Parathyroid adenoma (tissue), 2 donors: ENCODE measurements around the gene PCED1B.

ENCODE experiments used
- H2AFZ ChIP-seq: fragments of 300-600 bp; sonication (generic); one replicate; pipeline ENCODE4 v1.7.0; 2017; ENCODE audit warnings: antibody characterized with exemption, mild to moderate bottlenecking
- H3K27ac ChIP-seq: fragments of 300-600 bp; sonication (generic); one replicate; pipeline ENCODE4 v1.7.0; 2017
- H3K27me3 ChIP-seq: fragments of 300-600 bp; sonication (generic); one replicate; pipeline ENCODE4 v1.7.0; 2017; ENCODE audit warnings: low read length; ENCODE audit not compliant: control insufficient read depth, insufficient read depth
- H3K36me3 ChIP-seq: fragments of 300-600 bp; sonication (generic); one replicate; pipeline ENCODE4 v1.7.0; 2017; ENCODE audit warnings: low read length; ENCODE audit not compliant: control insufficient read depth, insufficient read depth
- H3K4me1 ChIP-seq: fragments of 300-600 bp; sonication (generic); one replicate; pipeline ENCODE4 v1.7.0; 2017; ENCODE audit warnings: control low read depth
- H3K4me2 ChIP-seq: fragments of 300-600 bp; sonication (generic); one replicate; pipeline ENCODE4 v1.7.0; 2017; ENCODE audit warnings: low read length
- H3K4me3 ChIP-seq: fragments of 300-600 bp; sonication (generic); one replicate; pipeline ENCODE4 v1.7.0; 2017; ENCODE audit warnings: low read depth, low read length
- H3K79me2 ChIP-seq: fragments of 300-600 bp; sonication (generic); one replicate; pipeline ENCODE4 v1.7.0; 2017; ENCODE audit warnings: control low read depth
- H3K9ac ChIP-seq: fragments of 300-600 bp; sonication (generic); one replicate; pipeline ENCODE4 v1.7.0; 2017; ENCODE audit warnings: mild to moderate bottlenecking
- H3K9me3 ChIP-seq: fragments of 300-600 bp; sonication (generic); one replicate; pipeline ENCODE4 v1.7.0; 2017; ENCODE audit warnings: low read length; ENCODE audit not compliant: control insufficient read depth
- TF ChIP-seq, protein P1 (sequence below): fragments of 300-600 bp; sonication (generic); IDR thresholded peaks from one replicate; pipeline ENCODE4 v1.7.0; 2017; ENCODE audit warnings: antibody characterized with exemption, mild to moderate bottlenecking
- donor health status: primary hyperparathyroidism.

Gene PCED1B

DNA sequence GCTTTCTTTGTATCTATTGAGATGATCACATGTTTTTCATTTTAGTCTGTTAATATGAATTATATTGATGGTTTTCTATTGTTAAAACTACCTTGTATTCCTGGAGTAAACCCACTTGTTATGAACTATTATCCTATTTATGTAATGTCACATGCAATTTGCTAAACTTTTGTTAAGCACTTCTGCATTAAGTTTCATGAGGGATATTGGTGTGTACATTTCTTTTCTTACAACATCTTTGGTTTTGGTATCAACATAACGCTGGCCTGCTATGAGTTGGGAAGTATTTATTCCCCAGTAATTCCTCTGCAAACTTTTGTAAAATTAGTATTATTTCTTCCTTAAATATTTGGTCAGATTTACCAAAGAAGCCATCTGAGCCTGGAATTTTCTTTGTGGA is 46.8 kb downstream of the PCED1B start:
- H3K9me3 ChIP-seq: no peaks in the 10 kb centered on the region
- H3K36me3 ChIP-seq: no peaks in the 10 kb centered on the region
- no peak overlapping the region for H3K4me3 ChIP-seq
- TF ChIP-seq, protein P1, sequence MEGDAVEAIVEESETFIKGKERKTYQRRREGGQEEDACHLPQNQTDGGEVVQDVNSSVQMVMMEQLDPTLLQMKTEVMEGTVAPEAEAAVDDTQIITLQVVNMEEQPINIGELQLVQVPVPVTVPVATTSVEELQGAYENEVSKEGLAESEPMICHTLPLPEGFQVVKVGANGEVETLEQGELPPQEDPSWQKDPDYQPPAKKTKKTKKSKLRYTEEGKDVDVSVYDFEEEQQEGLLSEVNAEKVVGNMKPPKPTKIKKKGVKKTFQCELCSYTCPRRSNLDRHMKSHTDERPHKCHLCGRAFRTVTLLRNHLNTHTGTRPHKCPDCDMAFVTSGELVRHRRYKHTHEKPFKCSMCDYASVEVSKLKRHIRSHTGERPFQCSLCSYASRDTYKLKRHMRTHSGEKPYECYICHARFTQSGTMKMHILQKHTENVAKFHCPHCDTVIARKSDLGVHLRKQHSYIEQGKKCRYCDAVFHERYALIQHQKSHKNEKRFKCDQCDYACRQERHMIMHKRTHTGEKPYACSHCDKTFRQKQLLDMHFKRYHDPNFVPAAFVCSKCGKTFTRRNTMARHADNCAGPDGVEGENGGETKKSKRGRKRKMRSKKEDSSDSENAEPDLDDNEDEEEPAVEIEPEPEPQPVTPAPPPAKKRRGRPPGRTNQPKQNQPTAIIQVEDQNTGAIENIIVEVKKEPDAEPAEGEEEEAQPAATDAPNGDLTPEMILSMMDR: no peak
- no peak overlapping the region for H3K27ac ChIP-seq
- H3K79me2 ChIP-seq: no peaks in the 10 kb centered on the region
- H3K27me3 ChIP-seq: no peaks in the 10 kb centered on the region
- H2AFZ ChIP-seq: no peak overlapping the region
- no peak overlapping the region for H3K9ac ChIP-seq
- H3K4me1 ChIP-seq: no peaks in the 10 kb centered on the region
- H3K4me2 ChIP-seq: no peak overlapping the region

DNA sequence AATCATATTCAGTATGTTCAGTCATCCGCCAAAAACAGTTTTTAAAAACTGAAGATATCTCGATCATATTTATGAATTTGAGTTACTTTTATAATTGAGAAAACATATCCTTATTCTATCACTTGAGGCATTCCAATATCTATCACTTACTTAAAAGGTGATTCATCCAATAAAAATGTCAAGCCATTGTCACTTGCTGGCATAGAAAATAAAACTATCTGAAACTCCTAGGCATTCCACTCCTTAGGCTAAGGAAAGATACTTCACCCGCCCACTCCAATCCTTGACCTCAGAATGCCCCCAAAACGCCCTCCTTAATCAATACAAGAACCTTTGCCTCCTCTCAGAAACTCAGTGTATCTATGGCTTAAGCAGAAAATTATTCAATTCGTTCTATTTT is 51.6 kb downstream of the PCED1B start:
- H3K4me3 ChIP-seq: no peak overlapping the region
- no peaks in the 10 kb centered on the region for H3K27me3 ChIP-seq
- no peaks in the 10 kb centered on the region for H3K9me3 ChIP-seq
- H3K27ac ChIP-seq: no peak overlapping the region
- no peaks in the 10 kb centered on the region for H3K79me2 ChIP-seq
- TF ChIP-seq, protein P1: no peak
- H3K9ac ChIP-seq: no peak overlapping the region
- H3K36me3 ChIP-seq: no peaks in the 10 kb centered on the region
- no peak overlapping the region for H2AFZ ChIP-seq
- no peaks in the 10 kb centered on the region for H3K4me1 ChIP-seq
- no peak overlapping the region for H3K4me2 ChIP-seq

DNA sequence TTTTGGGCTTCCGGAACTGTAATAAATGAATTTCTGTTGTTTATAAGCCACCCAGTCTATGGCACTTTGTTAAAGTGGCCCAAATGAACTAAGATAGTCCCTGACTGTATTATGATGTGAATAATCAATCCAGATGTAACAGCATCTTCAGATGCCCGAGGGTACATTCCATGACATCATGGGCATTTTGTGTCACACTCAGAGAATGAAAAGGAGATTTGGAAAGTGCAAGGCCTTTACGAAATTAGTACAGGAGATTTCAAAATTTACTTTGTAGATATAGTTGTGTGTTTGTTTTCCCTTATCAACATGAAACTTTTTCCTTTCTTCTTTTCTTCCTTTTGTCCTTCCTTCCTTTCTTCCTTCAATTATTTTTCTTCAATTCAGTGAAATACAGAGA is 54.6 kb downstream of the PCED1B start:
- no peaks in the 10 kb centered on the region for H3K36me3 ChIP-seq
- H3K4me2 ChIP-seq: no peak overlapping the region
- no peaks in the 10 kb centered on the region for H3K79me2 ChIP-seq
- TF ChIP-seq, protein P1: no peak
- no peak overlapping the region for H2AFZ ChIP-seq
- no peaks in the 10 kb centered on the region for H3K9me3 ChIP-seq
- H3K4me1 ChIP-seq: no peaks in the 10 kb centered on the region
- no peak overlapping the region for H3K4me3 ChIP-seq
- no peaks in the 10 kb centered on the region for H3K27me3 ChIP-seq
- no peak overlapping the region for H3K27ac ChIP-seq
- no peak overlapping the region for H3K9ac ChIP-seq

DNA sequence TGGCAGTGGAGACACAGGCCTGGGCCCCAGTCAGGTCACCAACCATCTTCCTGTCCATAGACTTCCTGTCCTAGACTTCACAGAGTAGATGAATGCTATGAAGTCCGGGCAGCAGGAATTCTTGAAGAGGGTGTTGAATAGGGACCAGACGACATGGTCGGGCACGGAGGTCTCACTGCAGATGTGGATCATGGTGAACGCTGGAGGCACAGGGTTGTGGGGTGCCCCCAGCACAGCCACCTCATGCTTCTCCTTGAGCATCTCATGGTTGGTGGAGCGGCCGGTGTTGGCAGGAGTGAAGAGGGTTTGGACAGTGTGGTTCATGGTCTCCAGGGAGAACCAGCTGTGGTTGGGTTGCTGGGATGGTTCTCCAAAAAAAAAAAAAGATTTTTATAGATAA is 56.2 kb downstream of the PCED1B start:
- TF ChIP-seq, protein P1: no peak
- Histone ChIP-seq H3K9ac (no peak overlapping the region), H3K79me2 (no peaks in the 10 kb centered on the region), H3K4me3 (no peak overlapping the region), H3K9me3 (no peaks in the 10 kb centered on the region), H3K36me3 (no peaks in the 10 kb centered on the region), H3K4me2 (no peak overlapping the region), H2AFZ (no peak overlapping the region), H3K27me3 (no peaks in the 10 kb centered on the region), H3K4me1 (no peaks in the 10 kb centered on the region), H3K27ac (no peak overlapping the region)

DNA sequence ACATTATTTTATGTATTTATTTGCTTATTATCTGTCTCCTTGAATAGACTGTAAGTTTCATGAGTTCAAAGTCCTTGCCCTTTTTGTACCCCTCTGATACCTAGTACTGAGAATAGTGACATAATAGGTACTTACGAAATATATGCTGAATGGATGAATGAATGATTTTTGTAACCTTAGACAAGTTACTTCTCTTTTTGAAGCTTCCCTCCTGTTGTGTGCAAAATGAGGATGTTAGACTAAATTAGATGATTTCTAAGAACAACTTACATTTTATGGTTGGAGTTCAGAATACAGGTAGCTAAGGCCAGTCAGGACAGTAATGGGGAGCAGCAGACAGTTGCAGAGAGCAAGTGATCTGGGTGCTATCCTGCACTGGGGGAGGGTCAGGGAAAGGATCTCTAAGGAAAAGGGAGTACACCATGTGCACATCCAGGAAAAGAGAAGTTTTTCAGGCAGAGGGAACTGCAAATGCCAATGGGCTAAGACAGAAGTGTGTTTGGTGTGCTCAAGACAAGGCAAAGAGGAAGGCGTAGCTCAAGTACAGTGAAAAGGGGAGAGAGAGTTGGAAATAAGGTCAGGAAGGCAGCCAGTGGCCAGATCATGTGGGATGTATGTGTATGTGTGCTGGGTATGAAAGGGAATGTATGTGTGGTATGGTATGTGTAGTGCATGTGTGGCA is 59.7 kb downstream of the PCED1B start:
- Histone ChIP-seq H3K79me2 (no peaks in the 10 kb centered on the region), H3K27me3 (no peaks in the 10 kb centered on the region), H2AFZ (no peak overlapping the region), H3K4me3 (no peak overlapping the region), H3K9ac (no peak overlapping the region), H3K27ac (no peak overlapping the region), H3K9me3 (no peaks in the 10 kb centered on the region), H3K4me2 (no peak overlapping the region), H3K4me1 (no peaks in the 10 kb centered on the region), H3K36me3 (no peaks in the 10 kb centered on the region)
- TF ChIP-seq, protein P1: no peak
